GM12864 (cell line): ENCODE results near the gene ACY1.

ENCODE experiments used
- DNase-seq: peaks from one replicate; pipeline ENCODE4 v3.0.0-alpha.2; 2011; ENCODE audit warnings: low read depth
- H3K4me3 ChIP-seq: 2 replicates; pipeline ENCODE4 v1.5.1; 2011; ENCODE audit warnings: mild to moderate bottlenecking, low read depth, low read length, control low read depth
- TF ChIP-seq, protein P1 (sequence below): IDR thresholded peaks from 2 replicates; pipeline ENCODE4 v1.5.1; 2011; ENCODE audit warnings: low read depth, mild to moderate bottlenecking, moderate library complexity, low read length, control low read depth, inconsistent platforms; ENCODE audit errors: missing control alignments

Gene ACY1

DNA sequence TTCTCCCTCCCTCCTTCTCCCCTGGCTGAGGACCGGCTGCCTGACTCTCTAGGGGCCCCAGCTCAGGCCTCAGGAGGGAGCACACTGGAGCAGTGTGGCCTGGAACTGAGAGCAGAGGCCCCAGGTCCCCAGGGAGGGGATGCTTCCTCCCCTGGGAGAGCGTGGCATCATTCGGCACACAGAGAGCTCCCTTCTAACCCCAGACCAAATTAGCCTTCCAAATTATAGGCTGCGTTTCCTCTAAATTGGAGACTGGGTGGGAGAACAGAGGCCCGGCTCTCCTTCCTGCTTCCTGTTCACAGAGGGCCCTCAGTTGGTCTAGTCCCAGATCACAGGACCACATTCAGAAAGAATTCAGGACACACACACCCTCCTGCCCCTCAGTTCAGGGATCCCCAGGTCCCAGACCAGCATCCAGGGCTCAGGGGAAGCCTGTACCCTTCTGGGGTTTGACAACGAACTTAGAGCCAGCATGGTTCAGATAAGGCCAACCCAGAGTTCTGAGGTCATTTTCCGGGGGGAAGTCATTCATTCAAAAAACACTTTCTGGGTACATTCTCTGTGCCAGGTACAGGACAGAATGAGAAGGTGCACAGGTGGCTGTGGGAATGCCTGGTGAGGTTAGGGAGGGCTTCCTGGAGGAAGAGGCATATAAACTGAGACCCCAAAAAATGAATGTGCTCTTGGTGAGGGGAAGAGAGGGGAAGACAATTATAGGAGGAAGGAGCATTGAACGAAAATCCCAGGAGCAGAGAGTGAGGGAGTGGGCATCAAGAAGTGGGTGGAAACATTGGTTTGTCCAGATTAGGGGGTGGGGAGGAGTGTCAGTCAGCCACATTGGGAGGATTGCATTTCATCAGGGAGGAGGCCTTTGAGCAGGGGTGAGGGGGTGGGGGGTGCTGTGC lies 40.8 kb downstream of the ACY1 start:
- no peak overlapping the region for H3K4me3 ChIP-seq
- no peak for DNase-seq

DNA sequence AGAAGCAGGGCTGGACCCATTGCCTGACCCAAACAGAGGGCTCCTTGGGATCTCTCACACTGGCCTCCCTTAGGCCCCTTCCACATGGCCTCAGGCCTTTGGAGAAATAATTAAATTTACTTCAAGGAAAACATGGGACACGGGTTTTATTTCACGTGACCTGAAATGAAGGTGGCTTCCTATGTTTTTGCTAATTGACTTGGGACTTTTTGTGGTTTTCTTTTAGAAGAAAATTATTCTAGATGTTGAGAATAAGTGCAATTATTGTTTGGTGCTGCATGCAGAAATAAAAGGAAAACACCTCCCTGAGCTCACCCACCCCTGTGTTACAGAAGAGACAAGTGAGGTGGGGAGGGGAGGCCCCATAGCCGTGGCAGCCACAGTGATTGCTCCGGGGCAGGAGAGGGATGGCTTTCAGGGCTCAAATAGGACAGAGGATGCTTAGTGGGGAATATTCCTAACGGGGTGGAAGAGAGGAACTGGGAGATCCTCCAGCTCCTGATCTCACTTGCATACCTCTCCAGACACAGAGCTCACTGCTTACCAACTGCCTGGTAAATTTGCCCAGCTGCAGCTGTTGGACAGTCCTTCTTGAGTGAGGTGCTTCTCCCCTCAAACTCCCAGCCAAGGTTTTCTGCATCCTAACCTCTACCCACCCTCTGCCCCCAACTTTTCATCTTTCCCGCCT lies 41.6 kb downstream of the ACY1 start:
- TF ChIP-seq, protein P1, sequence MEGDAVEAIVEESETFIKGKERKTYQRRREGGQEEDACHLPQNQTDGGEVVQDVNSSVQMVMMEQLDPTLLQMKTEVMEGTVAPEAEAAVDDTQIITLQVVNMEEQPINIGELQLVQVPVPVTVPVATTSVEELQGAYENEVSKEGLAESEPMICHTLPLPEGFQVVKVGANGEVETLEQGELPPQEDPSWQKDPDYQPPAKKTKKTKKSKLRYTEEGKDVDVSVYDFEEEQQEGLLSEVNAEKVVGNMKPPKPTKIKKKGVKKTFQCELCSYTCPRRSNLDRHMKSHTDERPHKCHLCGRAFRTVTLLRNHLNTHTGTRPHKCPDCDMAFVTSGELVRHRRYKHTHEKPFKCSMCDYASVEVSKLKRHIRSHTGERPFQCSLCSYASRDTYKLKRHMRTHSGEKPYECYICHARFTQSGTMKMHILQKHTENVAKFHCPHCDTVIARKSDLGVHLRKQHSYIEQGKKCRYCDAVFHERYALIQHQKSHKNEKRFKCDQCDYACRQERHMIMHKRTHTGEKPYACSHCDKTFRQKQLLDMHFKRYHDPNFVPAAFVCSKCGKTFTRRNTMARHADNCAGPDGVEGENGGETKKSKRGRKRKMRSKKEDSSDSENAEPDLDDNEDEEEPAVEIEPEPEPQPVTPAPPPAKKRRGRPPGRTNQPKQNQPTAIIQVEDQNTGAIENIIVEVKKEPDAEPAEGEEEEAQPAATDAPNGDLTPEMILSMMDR: no peak
- H3K4me3 ChIP-seq: no peak overlapping the region
- no peak for DNase-seq

More for the DNA sequence above, 40.8 kb downstream of the ACY1 start:
- TF ChIP-seq, protein P1: no peak

DNA sequence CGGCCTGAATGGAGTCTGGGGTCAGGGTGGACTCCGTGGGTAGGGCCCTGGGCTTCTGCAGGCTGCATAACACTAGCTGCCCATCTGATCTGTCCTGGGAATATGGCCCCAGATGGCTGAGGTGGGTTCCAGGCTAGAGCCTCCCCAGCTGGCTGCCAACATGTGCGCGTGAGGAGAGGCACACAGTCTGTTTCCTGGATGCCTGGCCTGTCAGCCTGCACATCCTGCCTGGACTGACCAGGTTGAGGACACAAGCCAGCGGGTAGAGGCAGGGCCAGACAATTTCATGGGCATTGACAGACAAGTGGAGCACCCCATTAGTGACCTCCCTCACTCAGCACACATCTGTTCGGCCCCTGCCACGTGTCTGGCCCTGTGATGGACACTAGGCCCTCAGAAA lies 42.1 kb downstream of the ACY1 start:
- TF ChIP-seq, protein P1: no peak
- no peak for DNase-seq
- no peak overlapping the region for H3K4me3 ChIP-seq

DNA sequence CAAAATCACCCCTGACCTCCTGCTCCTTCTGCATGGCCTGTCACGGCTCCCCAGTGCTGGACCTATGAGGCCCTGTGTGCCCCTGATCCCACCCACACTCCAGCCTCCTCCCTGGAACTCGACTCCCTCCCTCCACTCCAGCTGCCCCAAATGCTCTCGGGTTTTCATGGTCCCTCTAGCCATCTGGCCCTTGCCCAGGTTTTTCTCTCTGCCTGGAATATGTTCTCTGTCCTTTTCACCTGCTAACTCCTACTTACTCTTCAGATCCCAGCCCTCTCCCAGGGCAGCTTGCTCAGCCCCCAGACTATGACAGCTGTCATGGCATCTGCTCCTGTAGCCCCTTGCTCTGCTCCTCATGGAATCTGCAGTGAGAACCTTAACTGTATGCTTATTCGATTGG lies 42.7 kb downstream of the ACY1 start:
- H3K4me3 ChIP-seq: no peak overlapping the region
- no peak for DNase-seq
- TF ChIP-seq, protein P1: no peak

DNA sequence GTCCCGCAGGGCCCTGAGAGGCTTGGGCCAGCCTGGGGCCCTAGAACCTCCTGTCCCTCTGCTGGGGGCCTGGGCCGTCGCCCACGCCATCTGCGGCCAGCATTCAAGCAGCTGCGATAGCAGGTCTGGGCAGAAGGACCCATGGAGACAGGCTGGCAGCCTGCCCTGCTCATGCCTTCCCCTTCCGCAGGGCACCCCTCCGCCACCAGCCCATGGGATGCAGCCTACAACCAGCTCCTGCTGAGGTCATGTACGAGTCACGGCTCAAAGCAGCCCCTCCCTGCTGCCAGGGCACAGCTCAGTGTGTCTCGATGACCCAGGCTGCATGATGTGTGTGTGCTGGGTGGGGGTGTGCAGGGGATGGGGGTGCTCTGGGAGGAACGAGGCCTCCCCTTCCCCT lies 45.2 kb downstream of the ACY1 start:
- H3K4me3 ChIP-seq: no peak overlapping the region
- TF ChIP-seq, protein P1: no peak
- DNase-seq: no peak

DNA sequence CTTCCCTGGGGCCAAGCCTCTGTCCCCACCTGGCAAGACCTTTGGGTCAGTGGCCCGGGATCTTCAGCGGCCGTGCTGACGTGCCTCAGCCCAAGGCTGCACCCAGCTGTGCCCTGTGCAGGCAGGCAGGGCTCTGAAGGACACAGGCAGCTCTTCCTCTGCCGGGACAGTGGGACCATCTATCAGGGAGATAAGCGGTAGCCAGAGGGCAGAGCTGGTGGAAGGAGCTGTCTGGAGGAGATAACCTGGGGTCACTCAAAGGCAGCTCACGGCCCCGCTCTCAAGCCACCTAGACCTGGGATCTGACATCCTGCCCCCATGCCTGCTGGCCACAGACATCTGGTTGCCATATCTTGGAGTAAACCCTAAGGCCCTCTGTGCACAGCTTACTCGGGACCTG lies 45.7 kb downstream of the ACY1 start:
- TF ChIP-seq, protein P1: no peak
- no peak for DNase-seq
- H3K4me3 ChIP-seq: no peak overlapping the region
